Stimulated activated CD8-positive, alpha-beta memory T cell treated with anti-CD3 and anti-CD28 coated beads, Interleukin-4, amount 100 ng/mL, for 48 hours (primary cell): ENCODE measurements around the gene SGK1.

Experiments used
- DNase-seq: peaks from one replicate; pipeline ENCODE4 v3.0.0-alpha.2; 2020

Gene SGK1

DNA sequence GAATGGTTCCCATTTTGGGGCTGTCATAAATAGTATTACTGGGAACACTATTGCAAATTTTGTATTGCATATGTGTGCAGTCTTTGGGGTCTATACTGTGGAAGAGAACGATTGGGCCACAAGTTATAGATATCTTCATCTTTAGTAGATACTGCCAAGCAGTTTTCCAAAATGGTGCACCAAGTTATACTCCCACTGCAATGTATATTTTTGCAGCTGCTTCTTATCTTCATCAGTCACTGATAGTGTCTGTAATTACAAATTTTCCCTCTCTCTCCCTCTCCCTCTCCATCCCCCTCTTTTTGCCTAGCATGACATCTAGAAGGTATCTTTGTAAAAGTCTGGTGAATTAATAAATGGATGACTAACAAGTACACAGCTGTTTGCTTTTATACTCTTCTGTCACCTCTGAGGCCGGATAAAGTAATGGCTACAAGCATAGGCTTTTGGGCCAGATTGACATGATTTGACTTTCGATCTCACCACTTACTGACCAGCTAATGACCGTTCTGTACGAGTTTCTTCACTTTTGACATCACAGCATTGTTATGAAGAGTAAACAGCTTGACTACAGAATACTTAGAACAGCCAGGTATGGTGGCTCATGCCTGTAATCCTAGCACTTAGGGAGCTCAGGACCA, 152.2 kb downstream of the SGK1 start:
- DNase-seq: no peak

DNA sequence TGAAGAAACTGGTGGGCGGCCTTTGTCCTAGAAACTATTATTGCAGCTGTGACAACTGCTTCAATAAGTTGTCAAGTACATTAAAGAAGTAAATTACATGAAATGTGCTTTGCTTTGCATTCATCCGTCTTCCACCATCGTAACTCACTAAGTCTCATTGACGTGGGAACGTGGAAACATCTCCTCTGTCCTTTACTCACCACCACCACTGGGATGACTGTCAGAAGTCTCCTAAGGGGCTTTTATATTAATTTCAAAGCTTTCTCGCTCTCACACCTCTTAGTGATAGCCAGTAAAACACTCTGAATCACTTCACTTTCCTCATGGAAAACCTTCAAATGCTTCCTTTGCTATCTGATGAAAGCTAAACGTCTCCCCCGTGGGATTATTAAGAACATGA, 153.6 kb downstream of the SGK1 start:
- no peak for DNase-seq

DNA sequence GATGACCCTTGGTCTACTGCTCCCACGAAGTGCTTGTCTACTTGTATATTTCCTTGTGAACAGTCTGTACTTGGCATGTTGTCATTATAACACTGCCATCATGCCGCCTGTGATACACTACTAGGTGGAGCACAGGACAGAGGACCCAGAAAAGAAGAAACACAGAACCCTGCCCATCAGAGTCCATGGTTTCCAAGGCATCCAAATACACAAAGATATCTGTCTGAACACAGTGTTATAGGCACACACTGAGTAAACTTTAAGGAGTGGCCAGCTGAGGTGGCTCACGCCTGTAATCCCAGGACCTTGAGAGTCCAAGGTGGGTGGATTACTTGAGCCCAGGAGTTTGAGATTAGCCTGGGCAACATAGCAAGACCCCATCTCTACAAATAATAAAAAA, 155.0 kb downstream of the SGK1 start:
- DNase-seq: no peak

DNA sequence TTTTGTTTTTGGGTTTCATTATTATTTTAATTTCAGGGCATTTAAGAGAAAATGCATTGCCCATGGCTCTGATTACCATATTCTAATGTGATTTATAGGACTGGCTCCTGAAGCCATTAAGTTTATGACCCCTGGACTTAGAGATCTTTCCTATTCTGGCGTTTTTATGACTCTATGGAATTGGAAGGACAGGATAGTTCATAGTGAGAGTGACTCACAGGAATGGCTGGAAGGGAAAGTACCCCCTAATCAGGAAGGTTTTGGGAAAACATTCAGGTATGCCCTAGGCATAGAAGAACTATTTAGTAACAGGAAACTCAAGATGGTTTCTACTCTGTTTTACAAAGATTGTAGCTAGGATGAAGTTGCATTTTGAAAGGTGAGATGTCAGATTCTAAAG, 156.9 kb downstream of the SGK1 start:
- DNase-seq: no peak

DNA sequence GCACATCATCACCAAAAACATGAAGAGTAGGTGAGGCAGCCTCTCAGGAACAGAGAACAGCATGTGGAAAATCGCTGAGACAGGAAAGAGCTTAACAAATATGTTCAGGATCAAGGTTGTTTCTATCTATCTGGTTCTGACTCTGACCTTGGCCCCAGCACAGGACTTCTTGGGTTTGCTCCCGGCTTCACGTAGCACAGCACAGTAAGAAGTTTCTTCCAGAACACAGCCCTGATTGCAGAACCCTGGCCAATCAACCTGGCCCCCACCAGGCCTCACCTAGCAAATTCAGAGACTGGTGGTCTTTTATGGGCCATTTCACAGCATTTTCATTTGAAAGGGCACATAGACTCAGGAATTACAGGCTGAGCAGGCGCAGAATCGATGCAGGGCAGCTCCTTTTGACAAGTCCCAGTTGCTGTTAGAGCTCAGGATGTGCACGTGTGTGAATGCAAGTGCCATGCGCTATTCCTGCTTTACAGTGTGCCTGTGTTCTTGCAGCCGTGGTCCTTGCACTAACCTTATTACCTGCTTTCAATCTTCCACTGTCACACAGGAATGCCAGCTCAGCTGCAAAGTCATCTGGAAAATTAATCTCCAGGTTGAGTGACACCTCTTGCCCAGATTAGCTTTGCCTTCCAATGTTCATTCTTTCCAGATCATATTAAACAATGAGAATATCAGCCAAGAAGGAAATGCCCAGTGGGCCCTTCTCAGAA, 165.0 kb downstream of the SGK1 start:
- no peak for DNase-seq

DNA sequence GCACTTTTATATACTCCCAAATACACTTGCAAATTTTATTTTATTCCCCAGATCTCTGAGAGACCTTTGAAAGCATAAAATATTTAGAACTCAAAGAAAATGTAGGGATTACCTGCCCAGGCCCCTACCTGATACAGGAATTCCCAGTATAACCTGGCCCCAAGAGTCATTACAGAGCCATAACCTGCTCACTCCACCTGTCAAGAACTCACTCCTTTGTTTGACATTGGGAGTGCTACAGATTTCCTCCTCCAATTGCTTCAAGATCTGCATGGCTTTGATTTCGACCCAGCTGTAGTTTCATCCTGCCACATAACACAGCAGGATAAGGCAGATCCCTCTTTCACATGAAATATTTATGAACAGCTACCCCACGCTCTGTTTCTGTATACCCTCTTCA, 169.3 kb downstream of the SGK1 start:
- no peak for DNase-seq

DNA sequence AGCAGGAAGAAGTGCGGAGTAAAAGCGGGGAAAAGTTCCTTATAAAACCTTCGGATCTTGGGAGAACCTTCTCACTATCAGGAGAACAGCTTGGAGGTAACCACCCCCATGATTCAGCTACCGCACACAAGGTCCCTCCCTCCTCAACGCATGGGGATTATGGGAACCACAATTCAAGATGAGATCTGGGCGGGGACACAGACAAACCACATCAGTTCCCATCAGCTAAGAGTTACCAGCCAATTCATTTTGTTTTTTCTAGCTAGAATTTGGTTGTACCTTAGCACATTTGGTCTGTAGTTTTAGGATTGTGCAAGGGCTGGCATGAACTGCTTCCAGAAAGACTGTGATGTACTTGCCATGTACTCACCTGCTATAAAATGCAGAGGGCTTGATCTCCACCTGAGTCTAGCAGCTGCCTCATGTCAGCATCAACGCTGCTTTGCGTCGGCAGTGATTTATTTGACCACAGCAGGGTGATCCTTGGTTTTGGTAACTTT, 170.8 kb downstream of the SGK1 start:
- DNase-seq: no peak

DNA sequence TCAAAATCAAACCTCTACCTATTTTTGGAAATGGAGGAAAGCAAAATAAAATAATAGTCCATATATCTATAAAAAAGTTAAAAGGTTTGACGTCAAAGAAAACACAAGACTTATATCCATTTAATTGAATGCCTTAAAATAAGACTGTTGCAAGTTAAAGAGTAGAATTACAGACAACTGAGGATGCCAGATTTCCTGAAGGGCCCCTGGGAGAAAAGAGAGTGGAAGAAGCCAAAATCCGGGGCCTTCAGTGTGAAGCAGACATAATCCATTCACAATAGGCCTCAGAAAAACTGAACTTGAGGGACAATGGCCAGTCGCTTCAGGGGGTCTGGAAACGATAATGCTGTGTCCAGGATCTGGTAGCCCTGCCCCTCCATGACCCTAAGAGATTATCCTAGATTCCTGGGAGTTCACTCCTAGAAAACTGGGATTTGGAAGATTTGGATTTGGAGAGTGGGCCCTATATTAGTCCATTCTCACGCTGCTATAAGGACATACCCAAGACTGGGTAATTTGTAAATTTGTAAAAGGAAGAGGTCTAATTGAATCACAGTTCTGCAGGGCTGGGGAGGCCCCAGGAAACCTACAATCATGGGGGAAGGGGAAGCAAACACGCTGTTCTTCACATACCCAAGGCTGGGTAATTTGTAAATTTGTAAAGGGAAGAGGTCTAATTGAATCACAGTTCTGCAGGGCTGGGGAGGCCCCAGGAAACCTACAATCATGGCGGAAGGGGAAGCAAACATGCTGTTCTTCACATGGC, 171.5 kb downstream of the SGK1 start:
- no peak for DNase-seq

DNA sequence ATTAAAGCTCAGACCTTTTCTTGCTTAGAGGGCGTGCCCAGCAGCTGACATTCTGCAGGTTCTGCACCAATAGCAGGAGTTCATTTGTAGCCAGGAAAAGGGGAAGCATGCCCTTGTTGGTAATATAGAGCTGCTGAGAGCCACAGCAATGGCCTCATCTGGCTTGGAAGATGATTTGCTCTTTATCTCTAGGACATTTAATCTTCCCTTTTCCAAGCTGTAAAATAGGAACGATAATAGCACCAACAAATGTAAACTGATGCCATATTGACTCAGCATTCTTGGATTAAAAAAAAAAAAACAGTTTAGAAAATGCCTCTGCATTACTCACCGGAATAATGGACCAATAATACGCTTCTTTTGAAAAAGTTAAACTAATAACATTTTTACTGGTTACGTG, 172.1 kb downstream of the SGK1 start:
- DNase-seq: no peak

DNA sequence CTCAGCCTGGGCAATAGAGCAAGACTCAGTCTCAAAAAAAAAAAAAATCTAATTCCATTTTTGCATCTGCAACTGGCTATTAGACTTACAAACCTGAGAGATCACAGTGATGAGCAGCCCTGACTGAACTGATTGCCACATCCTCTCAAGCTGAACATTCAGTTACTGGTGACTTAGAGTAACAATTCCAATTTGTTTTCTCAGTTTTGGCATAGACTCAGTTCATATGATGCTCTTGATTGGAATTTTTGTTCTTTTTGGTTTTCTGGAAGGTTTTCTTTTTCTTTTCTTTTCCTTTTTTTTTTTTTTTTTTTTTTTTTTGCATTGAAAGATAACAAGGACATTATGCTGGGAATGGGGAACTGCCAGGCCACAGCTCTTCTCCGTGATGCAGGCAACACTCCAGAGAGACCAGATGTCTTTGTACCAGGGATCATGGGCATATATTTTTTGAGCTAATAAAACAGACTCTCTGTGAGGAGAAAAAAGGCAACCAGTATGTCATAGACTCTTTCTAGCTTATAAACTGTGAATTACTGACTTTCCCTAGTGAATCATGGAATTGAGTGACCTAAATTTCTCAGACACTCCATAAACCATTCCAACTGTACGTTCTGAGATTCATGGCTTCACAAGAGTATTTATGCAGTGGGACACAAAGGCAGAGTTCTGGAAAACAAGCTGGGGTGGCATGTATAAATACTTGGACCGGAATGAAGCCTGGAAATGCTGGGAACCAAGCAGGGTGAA, 179.5 kb downstream of the SGK1 start:
- DNase-seq: no peak

DNA sequence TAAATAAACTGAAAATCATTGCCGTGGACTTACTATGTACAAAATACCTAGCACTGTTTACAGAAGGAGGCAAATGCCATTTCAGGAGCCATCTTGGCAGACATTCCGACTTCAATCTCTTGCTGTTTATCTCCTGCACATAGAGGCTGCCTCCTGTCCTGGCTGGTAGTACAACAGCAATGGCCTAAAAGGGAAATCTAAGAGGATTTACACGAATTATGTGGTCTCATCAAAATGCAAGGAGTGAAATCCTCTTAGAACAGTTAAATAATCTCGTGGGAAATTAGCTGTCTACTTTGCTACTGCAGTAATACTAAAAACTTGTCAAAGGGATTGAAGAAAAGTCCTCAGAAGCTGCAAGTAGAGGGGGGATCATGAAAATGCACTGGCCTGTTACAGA, 183.3 kb downstream of the SGK1 start:
- DNase-seq: no peak

DNA sequence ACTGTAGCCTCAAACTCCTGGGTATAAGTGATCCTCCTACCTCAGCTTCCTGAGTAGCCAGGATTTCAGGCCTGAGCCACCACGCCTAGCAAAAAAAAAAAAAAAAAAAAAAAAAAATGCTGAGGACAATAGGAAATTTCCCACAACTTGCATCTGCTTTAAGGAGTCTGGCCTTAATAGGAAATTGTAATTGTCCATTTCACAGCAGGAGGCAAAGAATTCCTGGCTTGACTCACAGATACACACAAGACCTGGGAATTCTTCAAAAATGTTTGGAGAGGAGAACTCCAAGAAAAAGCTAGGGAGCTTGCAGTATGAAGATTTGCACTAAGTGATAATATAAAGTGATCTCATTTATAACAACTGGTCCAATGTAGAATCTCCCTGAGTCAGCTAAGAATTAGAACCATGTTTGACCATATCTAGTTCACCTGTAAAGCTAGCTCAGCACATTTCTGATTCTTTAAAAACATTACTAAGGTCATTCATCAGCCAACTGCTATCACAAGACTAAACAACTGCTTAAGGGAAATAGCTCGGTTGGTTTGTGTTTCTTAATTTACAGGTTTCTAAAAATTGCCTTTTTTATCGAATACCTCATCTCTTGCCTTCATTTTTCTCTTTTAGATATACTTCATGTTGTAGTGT, 185.3 kb downstream of the SGK1 start:
- no peak for DNase-seq

DNA sequence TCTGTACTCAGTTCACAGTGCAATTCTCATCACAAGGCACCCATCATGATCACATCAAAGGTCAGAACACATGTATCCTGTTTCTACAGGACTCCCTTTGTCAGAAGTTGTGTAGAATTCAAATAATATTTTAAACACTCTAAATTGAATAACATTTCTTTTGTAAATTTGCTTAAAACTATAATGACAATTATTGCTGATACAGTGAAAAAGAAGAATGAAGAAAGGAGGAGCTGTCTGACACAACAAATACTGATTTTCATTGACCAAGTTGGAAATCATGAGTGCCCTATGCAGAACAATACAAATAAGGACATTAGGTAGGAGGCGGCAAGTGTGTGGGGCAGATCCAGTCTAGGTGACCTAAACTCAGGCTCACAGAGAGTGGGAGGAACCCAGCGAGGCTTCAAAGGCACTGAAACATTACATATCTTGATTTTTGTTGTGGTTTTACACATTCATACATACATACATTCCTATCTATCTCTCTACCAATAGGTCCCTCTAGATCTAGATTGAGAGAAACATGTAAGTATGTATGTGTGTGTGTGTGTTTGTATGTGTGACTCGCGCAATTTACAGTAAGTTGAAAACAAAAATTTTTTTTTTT, 186.3 kb downstream of the SGK1 start:
- no peak for DNase-seq

DNA sequence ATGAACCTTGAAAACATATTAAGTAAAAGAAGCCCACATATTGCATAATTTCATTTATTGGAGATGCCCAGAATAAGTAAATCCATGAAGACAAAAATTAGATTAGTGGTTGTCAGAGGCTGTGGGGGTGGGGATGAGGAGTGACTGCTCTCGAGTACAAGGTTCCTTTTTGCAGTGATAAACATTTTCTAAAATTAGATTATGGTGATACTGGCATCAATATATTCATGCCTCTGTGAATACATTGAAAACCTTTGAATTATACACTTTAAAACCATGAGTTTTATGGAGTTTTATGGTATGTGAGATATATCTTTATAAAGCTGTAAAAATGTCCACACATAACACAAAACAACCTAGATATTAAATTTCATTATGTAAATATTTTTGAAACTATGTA, 189.8 kb downstream of the SGK1 start:
- DNase-seq: no peak

DNA sequence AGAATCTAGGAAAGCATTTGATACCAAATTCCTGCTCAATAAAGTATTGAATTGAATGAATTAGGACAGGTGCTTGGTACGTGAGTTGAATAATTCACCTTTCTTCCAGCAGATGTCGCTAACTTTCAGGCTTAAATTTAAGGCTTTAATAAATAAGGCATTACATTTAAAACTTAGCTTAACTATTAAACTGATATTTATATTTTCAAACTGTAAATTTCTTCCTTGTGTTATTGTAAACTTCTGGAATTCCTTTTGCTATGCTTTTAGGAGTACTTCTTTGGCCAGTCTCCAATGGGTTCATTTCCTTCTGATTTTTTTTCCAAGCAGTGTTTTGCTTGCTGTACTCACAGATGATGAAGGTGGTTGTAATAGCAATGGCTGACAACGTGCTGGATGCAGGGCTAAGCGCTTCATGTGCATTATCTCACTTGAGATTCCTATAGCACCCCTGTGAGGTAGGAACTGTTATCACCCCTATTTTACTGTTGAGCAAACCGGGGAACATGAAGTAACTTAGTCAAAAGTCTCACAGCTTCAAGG, 194.2 kb downstream of the SGK1 start:
- no peak for DNase-seq

DNA sequence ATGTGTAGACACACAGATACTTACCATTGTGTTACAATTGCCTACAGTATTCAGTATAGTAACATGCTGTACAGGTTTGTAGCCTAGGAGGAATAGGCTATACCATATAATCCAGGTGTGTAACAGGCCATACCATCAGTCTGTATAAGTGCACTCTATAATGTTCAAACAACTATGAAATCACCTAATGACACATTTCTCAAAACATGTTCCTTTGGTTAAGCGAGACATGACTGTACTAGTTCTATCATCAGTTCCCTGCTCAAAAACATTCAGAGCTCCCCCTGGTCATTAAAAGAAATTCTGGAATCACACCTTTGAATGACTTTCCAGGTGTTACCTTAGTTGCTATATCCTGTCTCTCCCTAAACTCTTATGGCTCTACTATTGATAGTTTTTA, 195.1 kb downstream of the SGK1 start:
- DNase-seq: no peak

DNA sequence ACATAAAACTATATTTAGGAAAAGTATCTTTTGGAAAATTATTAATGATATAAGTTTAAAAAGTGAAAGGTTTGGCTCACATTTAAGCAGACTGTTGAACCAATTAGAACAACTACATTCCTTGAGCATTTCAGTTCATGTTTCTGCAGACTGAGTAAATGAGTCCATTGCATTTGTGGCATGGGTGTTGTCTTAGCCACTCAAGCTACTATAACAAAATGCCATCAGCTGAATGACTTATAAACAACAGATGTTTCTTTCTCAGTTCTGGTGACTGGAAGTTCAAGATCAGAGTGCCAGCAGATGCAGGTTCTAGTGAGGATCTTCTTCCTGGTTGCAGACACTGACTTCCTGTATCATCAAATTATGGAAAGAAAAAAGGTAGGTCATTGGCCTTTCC, 198.4 kb downstream of the SGK1 start:
- DNase-seq: no peak
